Brain microvascular endothelial cell (primary cell): Measurements from ENCODE around the gene IGSF23.
A peak's percentile ranks its signal among the peaks of the same experiment; 100 is the strongest.

Experiments used
- DNase-seq: peaks from one replicate; pipeline ENCODE4 v3.0.0-alpha.2; 2020
- H3K27ac ChIP-seq: fragments of 250-450 bp; sonication (Bioruptor Pico); 2 replicates; pipeline ENCODE4 v1.5.1; 2020; ENCODE audit warnings: mild to moderate bottlenecking, moderate library complexity
- H3K27me3 ChIP-seq: fragments of 250-450 bp; sonication (Bioruptor Pico); replicated peaks from 2 replicates; pipeline ENCODE4 v1.5.1; 2020; ENCODE audit warnings: mild to moderate bottlenecking
- H3K36me3 ChIP-seq: fragments of 250-450 bp; sonication (Bioruptor Pico); replicated peaks from 2 replicates; pipeline ENCODE4 v1.5.1; 2020; ENCODE audit warnings: mild to moderate bottlenecking
- H3K4me3 ChIP-seq: 2 replicates; pipeline ENCODE4 v1.5.1; 2011; ENCODE audit warnings: low read depth, mild to moderate bottlenecking, control low read depth, low read length, moderate library complexity
- in situ Hi-C: cut with HindIII; loops from 2 replicates; pipeline ENCODE4 v1.10.0; 2017; ENCODE audit warnings: low sequenced_read_pairs, low pct_ligation_motif_present
- TF ChIP-seq, protein P1 (sequence below): IDR thresholded peaks from 2 replicates; pipeline ENCODE4 v1.5.1; 2011; ENCODE audit warnings: low read depth, mild to moderate bottlenecking, moderate library complexity, low read length, control low read depth, inconsistent platforms; ENCODE audit errors: missing control alignments

IGSF23 gene

DNA sequence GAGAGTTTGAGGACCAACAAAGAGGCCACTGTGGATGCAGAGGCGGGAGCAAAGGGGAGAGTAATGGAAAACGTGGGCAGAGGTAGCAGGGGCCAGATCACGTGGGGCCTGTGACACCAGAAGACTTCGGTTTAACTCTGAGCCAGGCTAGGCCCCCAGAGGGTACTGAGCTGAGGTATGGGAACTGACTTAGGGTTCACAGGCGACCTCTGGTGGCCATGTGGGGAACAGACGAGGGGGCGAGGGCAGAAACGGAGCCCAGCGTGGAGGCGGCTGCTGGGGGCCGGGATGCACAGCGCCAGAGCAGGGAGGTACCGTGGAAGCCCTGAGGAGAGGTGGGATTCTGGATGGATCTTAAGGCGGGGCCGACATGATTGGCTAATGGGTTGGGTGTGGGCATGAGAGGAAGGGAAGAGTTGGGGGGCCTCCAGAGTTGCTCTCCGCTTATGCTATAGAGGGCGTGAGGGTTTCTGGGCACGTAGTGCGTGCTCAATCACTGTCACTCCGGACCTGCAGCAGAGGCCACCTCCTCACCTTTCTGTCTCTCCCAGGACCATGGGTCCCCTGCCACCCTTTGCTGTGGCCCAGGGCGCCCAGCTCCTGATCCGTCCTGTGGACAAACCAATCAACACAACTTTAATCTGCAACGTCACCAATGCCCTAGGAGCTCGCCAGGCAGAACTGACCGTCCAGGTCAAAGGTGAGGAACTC, 44.0 kb downstream of the IGSF23 start:
- no peak overlapping the region for H3K27ac ChIP-seq
- in situ Hi-C loops, result no loop called here
- H3K27me3 ChIP-seq, result no peaks in the 10 kb centered on the region
- H3K4me3 ChIP-seq, result no peak overlapping the region
- TF ChIP-seq, protein P1, sequence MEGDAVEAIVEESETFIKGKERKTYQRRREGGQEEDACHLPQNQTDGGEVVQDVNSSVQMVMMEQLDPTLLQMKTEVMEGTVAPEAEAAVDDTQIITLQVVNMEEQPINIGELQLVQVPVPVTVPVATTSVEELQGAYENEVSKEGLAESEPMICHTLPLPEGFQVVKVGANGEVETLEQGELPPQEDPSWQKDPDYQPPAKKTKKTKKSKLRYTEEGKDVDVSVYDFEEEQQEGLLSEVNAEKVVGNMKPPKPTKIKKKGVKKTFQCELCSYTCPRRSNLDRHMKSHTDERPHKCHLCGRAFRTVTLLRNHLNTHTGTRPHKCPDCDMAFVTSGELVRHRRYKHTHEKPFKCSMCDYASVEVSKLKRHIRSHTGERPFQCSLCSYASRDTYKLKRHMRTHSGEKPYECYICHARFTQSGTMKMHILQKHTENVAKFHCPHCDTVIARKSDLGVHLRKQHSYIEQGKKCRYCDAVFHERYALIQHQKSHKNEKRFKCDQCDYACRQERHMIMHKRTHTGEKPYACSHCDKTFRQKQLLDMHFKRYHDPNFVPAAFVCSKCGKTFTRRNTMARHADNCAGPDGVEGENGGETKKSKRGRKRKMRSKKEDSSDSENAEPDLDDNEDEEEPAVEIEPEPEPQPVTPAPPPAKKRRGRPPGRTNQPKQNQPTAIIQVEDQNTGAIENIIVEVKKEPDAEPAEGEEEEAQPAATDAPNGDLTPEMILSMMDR, result peak; percentile 93
- H3K36me3 ChIP-seq, result peaks cover 88% of the 10 kb centered on the region
- DNase-seq, result peak; percentile 58

DNA sequence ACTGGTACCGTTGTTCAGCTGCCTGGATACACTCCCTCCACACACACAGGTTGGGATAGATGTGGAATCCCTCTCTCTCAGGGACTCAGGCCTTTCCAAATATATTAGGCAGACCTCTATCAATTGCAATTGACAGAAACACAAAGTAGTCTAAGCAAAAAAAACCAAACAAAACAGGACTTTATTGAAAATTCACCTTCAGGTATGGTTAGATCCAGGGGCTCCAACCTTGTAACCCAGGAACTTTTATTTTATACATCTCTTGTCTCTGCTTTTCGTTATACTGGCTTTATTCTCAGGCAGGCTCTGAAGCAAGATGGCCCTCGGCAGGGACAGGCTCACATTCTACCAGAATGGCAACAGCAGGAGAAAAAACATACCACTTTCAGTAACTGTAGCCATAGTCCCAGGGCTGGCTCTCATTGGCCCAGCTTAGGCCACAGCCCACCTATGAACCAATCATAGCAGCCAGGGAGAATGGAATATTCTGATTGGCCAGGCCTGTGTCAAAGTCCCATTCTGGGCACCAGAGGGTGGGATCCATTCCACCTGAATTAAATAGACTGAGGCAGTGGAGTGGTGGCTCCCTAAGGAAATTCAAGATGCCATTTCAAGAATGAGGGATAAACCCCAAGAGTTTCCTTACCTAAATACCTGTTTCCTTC, 44.8 kb downstream of the IGSF23 start:
- TF ChIP-seq, protein P1, result no peak
- H3K36me3 ChIP-seq, result peaks cover 88% of the 10 kb centered on the region
- no peaks in the 10 kb centered on the region for H3K27me3 ChIP-seq
- H3K4me3 ChIP-seq, result no peak overlapping the region
- no peak for DNase-seq
- H3K27ac ChIP-seq, result no peak overlapping the region
- in situ Hi-C loops, result no loop called here

GRCh38 chr19:44660081-44660480, 46.7 kb downstream of the IGSF23 start:
- Histone ChIP-seq H3K27me3 (no peaks in the 10 kb centered on the region), H3K36me3 (peaks cover 78% of the 10 kb centered on the region), H3K4me3 (no peak overlapping the region), H3K27ac (no peak overlapping the region)
- TF ChIP-seq, protein P1, result no peak
- DNase-seq, result no peak
- in situ Hi-C loops, result no loop called here

DNA sequence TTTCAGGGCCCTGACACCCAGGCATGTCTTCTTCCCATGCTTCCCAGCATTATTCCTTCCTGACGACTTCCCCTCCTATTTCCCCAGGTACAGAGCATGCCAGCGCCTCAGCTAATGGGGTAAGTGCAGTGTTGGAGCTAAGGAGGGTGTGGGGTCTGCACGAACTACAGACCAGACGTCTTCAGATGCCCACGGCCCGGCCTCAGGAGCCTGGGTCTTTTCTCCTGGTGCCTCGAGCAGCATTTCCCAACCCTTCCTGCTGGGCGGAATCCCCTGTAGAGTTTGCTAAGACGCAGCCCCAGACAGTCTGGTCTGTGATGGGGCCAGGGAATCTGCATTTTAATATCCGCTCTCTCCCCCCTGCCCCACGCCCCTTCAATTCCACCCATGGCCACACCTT, 47.8 kb downstream of the IGSF23 start:
- peaks cover 68% of the 10 kb centered on the region for H3K36me3 ChIP-seq

DNA sequence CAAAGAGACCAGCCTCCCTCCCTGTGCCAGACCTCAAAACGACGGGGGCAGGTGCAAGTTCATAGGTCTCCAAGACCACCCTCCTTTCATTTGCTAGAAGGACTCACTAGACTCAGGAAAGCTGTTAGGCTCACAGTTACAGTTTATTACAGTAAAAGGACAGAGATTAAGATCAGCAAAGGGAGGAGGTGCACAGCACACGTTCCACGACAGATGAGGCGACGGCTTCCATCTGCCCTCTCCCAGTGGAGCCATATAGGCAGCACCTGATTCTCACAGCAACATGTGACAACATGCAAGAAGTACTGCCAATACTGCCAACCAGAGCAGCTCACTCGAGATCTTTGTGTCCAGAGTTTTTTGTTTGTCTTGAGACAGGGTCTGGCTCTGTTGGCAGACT, 48.5 kb downstream of the IGSF23 start:
- in situ Hi-C loops, result no loop called here
- no peak for DNase-seq
- no peaks in the 10 kb centered on the region for H3K27me3 ChIP-seq
- no peak overlapping the region for H3K27ac ChIP-seq
- H3K4me3 ChIP-seq, result no peak overlapping the region
- TF ChIP-seq, protein P1, result no peak
- peaks cover 66% of the 10 kb centered on the region for H3K36me3 ChIP-seq

More for the DNA sequence above, 47.8 kb downstream of the IGSF23 start:
- no peak for DNase-seq
- Histone ChIP-seq H3K27ac (no peak overlapping the region), H3K27me3 (no peaks in the 10 kb centered on the region), H3K4me3 (no peak overlapping the region)
- TF ChIP-seq, protein P1, result no peak
- in situ Hi-C loops, result no loop called here
